PC-3 (cell line): ENCODE measurements around the gene ESR2. TPM values are rescaled to one million over a fixed set of nuclear protein-coding genes. Genes with fewer than 3 reads are reported as not detected.

ENCODE experiments used
- ATAC-seq: fragments of 200-7000 bp; cut with Tn5 transposase; 2 replicates; pipeline ENCODE4 v1.9.1; 2020; ENCODE audit warnings: mild to moderate bottlenecking, moderate library complexity
- BruUV-seq: library from RNA; stranded (reverse); fragments of 400-500 nt; replicated peaks from 2 replicates; lab custom pipeline; 2021; lab: Mats Ljungman, UMichigan
- CTCF ChIA-PET: fragments of 300-600 bp; sonication (Branson Sonifier 250); formaldehyde crosslinking; loops from one replicate; lab custom pipeline; 2022; ENCODE audit warnings: antibody characterized with exemption; lab: Charles Lee
- POLR2A ChIA-PET: fragments of 300-600 bp; sonication (Branson Sonifier 250); formaldehyde crosslinking; loops from one replicate; lab custom pipeline; 2022; ENCODE audit warnings: antibody characterized with exemption; ENCODE audit not compliant: unreplicated experiment; lab: Charles Lee
- DNase-seq: peaks from one replicate; pipeline ENCODE4 v3.0.0-alpha.2; 2015
- H2AFZ ChIP-seq: fragments of 300-600 bp; sonication (generic); 2 replicates; pipeline ENCODE4 v1.6.0; 2016; ENCODE audit warnings: antibody characterized with exemption, low read length
- H3F3A ChIP-seq: fragments of 300-600 bp; sonication (generic); one replicate; pipeline ENCODE4 v1.6.0; 2017; ENCODE audit warnings: antibody characterized with exemption, low read length, control low read depth, mild to moderate bottlenecking; ENCODE audit not compliant: unreplicated experiment
- H3K27ac ChIP-seq: fragments of 300-600 bp; sonication (generic); 2 replicates; pipeline ENCODE4 v1.5.1; 2016; ENCODE audit warnings: mild to moderate bottlenecking, low read length
- H3K27me3 ChIP-seq: fragments of 300-600 bp; sonication (generic); 2 replicates; pipeline ENCODE4 v1.6.1; 2016; ENCODE audit warnings: low read length, mixed read lengths
- H3K36me3 ChIP-seq: fragments of 300-600 bp; sonication (generic); 2 replicates; pipeline ENCODE4 v1.6.1; 2016; ENCODE audit warnings: low read depth, mixed run types, low read length, mixed read lengths
- H3K4me1 ChIP-seq: fragments of 300-600 bp; sonication (generic); 2 replicates; pipeline ENCODE4 v1.5.1; 2016; ENCODE audit warnings: low read length; ENCODE audit not compliant: insufficient read depth
- H3K4me2 ChIP-seq: fragments of 300-600 bp; sonication (generic); 2 replicates; pipeline ENCODE4 v1.6.0; 2016; ENCODE audit warnings: low read length
- H3K4me3 ChIP-seq: fragments of 300-600 bp; sonication (generic); 2 replicates; pipeline ENCODE4 v1.5.1; 2016; ENCODE audit warnings: mild to moderate bottlenecking, low read length, mixed read lengths
- H3K79me2 ChIP-seq: fragments of 300-600 bp; sonication (generic); 2 replicates; pipeline ENCODE4 v1.6.1; 2017; ENCODE audit warnings: low read length, mixed read lengths
- H3K9ac ChIP-seq: fragments of 300-600 bp; sonication (generic); 2 replicates; pipeline ENCODE4 v1.6.0; 2016; ENCODE audit warnings: mild to moderate bottlenecking, low read length
- H3K9me2 ChIP-seq: fragments of 300-600 bp; sonication (generic); replicated peaks from 2 replicates; pipeline ENCODE4 v1.6.1; 2016; ENCODE audit warnings: mixed run types, low read length, mixed read lengths
- H3K9me3 ChIP-seq: fragments of 300-600 bp; sonication (generic); 2 replicates; pipeline ENCODE4 v1.6.1; 2016; ENCODE audit warnings: low read length, mixed read lengths
- H4K20me1 ChIP-seq: fragments of 300-600 bp; sonication (generic); 2 replicates; pipeline ENCODE4 v1.6.1; 2016; ENCODE audit warnings: low read length, mixed read lengths
- CTCF ChIP-seq: fragments of 300-600 bp; sonication (generic); conservative IDR thresholded peaks from 2 replicates; pipeline ENCODE4 v1.5.1; 2017; ENCODE audit warnings: antibody characterized with exemption, low read depth, mild to moderate bottlenecking, low read length
- EZH2 ChIP-seq: fragments of 300-600 bp; sonication (generic); IDR thresholded peaks from one replicate; pipeline ENCODE4 v1.6.1; 2017; ENCODE audit warnings: antibody characterized with exemption, mild to moderate bottlenecking, low read length; ENCODE audit not compliant: unreplicated experiment
- EZH2phosphoT487 ChIP-seq: fragments of 300-600 bp; sonication (generic); IDR thresholded peaks from 2 replicates; pipeline ENCODE4 v1.6.1; 2018; ENCODE audit warnings: mild to moderate bottlenecking, antibody characterized with exemption, low read length, borderline replicate concordance
- intact Hi-C: fragments of 100-400 bp; cut with micrococcal nuclease; formaldehyde crosslinking; loops from 2 replicates; pipeline ENCODE4 v1.9.0; 2023
- total RNA-seq: library from RNA; depleted of rRNA; stranded (reverse); fragments of >200 nt; gene quantifications from 2 replicates; pipeline ENCODE4 v1.2.3, GENCODE V29; 2014

ESR2 gene
- total RNA-seq, 1 experiment from 2014 or later = 0.18 TPM

GRCh38 chr14:64061115-64061514 is 233.1 kb downstream of the ESR2 start:
- peak overlapping the region; percentile 12; the same call in 1 of the 2 replicates for H3K4me2 ChIP-seq
- CTCF ChIA-PET = interaction anchor here (0.6 to 1.6 kb wide), 3 partner anchors 76 to 242 kb away, joined by 3 to 11 read pairs (median 4); no protein-coding TSS in a partner anchor
- no peaks in the 10 kb centered on the region for H3F3A ChIP-seq
- no peak for TF ChIP-seq EZH2
- TF ChIP-seq EZH2phosphoT487 = no peak
- TF ChIP-seq CTCF = no peak
- H4K20me1 ChIP-seq = no peaks in the 10 kb centered on the region
- H3K27ac ChIP-seq = 0 out of 2 replicates have a peak overlapping the region, but pooled peaks have one; percentile 17
- H3K9me3 ChIP-seq = no peaks in the 10 kb centered on the region
- BruUV-seq = no TSS peak
- H3K4me1 ChIP-seq = peaks cover 25% of the 10 kb centered on the region
- POLR2A ChIA-PET = interaction anchor here (0.6 kb wide), 1 partner anchor 198 kb away, joined by 3 read pairs; no protein-coding TSS in a partner anchor
- H3K36me3 ChIP-seq = no peaks in the 10 kb centered on the region
- peak; percentile 56 for DNase-seq
- peak overlapping the region; percentile 31; the same call in 1 of the 2 replicates for H2AFZ ChIP-seq
- no peak overlapping the region for H3K9ac ChIP-seq
- intact Hi-C loops = no loop called here
- no peak overlapping the region for H3K4me3 ChIP-seq
- peak; percentile 52 for ATAC-seq
- H3K79me2 ChIP-seq = no peaks in the 10 kb centered on the region
- H3K27me3 ChIP-seq = no peaks in the 10 kb centered on the region
- no peaks in the 10 kb centered on the region for H3K9me2 ChIP-seq

GRCh38 chr14:64060648-64061096 is 233.5 kb downstream of the ESR2 start:
- no peaks in the 10 kb centered on the region for H3K79me2 ChIP-seq
- no peak overlapping the region for H3K4me3 ChIP-seq
- ATAC-seq (peak; percentile 54), DNase-seq (peak; percentile 69)
- no peaks in the 10 kb centered on the region for H3K36me3 ChIP-seq
- TF ChIP-seq CTCF (peak; percentile 69), EZH2 (no peak), EZH2phosphoT487 (no peak)
- no TSS peak for BruUV-seq
- no peaks in the 10 kb centered on the region for H3K27me3 ChIP-seq
- H2AFZ ChIP-seq = peak overlapping the region; percentile 31; the same call in 1 of the 2 replicates
- ChIA-PET POLR2A (interaction anchor here (0.6 kb wide), 2 partner anchors 199 to 1117 kb away, joined by 3 read pairs; no protein-coding TSS in a partner anchor), CTCF (interaction anchor here (0.6 to 1.6 kb wide), 3 partner anchors 77 to 243 kb away, joined by 3 to 11 read pairs (median 4); no protein-coding TSS in a partner anchor)
- H3K9ac ChIP-seq = no peak overlapping the region; the same call in 1 of the 2 replicates
- no peaks in the 10 kb centered on the region for H4K20me1 ChIP-seq
- no peaks in the 10 kb centered on the region for H3K9me3 ChIP-seq
- no peaks in the 10 kb centered on the region for H3F3A ChIP-seq
- peak overlapping the region; percentile 18; the same call in 1 of the 2 replicates for H3K27ac ChIP-seq
- intact Hi-C loops = no loop called here
- no peaks in the 10 kb centered on the region for H3K9me2 ChIP-seq
- H3K4me2 ChIP-seq = peak overlapping the region; percentile 12; the same call in 1 of the 2 replicates
- H3K4me1 ChIP-seq = peaks cover 25% of the 10 kb centered on the region

GRCh38 chr14:64060199-64060545 is 234.0 kb downstream of the ESR2 start:
- Histone ChIP-seq H3K27ac (peak overlapping the region; percentile 37), H3K36me3 (no peaks in the 10 kb centered on the region), H3K4me1 (peaks cover 25% of the 10 kb centered on the region), H3K9ac (no peak overlapping the region; the same call in 1 of the 2 replicates), H3K4me3 (no peak overlapping the region), H3K9me2 (no peaks in the 10 kb centered on the region), H3K27me3 (no peaks in the 10 kb centered on the region), H3K9me3 (no peaks in the 10 kb centered on the region), H3K79me2 (no peaks in the 10 kb centered on the region), H3F3A (no peaks in the 10 kb centered on the region), H2AFZ (0 out of 2 replicates have a peak overlapping the region, but pooled peaks have one; percentile 11), H3K4me2 (peak overlapping the region; percentile 12; the same call in 1 of the 2 replicates), H4K20me1 (no peaks in the 10 kb centered on the region)
- ChIA-PET CTCF (interaction anchor here (1.6 kb wide), 1 partner anchor 77 kb away, joined by 11 read pairs; no protein-coding TSS in a partner anchor), POLR2A (interaction anchor here (0.6 kb wide), 1 partner anchor 1118 kb away, joined by 3 read pairs; no protein-coding TSS in a partner anchor)
- intact Hi-C loops = no loop called here
- peak; percentile 62 for DNase-seq
- peak; percentile 72 for ATAC-seq
- TF ChIP-seq CTCF = no peak
- TF ChIP-seq EZH2 = no peak
- TF ChIP-seq EZH2phosphoT487 = no peak
- BruUV-seq = no TSS peak
